Panc1 (cell line): ENCODE measurements around the gene CSTB.

Source experiments
- CTCF ChIP-seq: fragments of 450-650 bp; IDR thresholded peaks from 2 replicates; pipeline ENCODE4 v1.5.1; 2017; ENCODE audit warnings: mild to moderate bottlenecking
- POLR2AphosphoS5 ChIP-seq: IDR thresholded peaks from 2 replicates; pipeline ENCODE4 v1.6.1; 2012; ENCODE audit warnings: mild to moderate bottlenecking, low read depth, low read length, moderate library complexity

GRCh38 chr21:43786300-43786806 lies 10.2 kb upstream of the CSTB start:
- no peak for TF ChIP-seq CTCF
- TF ChIP-seq POLR2AphosphoS5 = no peak
